Ovary (tissue), 9 donors: ENCODE measurements around the gene PMM2. TPM values are rescaled to one million over a fixed set of nuclear protein-coding genes. Genes with fewer than 3 reads are reported as not detected.
A peak's percentile ranks its signal among the peaks of the same experiment; 100 is the strongest.

Experiments used
- DNase-seq, 5 donors: peaks; one replicate each; pipeline ENCODE4 v3.0.0-alpha.2; 2019 to 2020
- H3K27ac ChIP-seq, 2 donors: fragments of 200-600 bp; one replicate each; pipeline versions ENCODE4 v1.5.1 to v1.8.0; 2019 to 2022
- H3K27me3 ChIP-seq: fragments of 200-600 bp; one replicate; pipeline ENCODE4 v1.8.0; 2022
- H3K36me3 ChIP-seq: fragments of 200-600 bp; sonication (generic); one replicate; pipeline ENCODE4 v1.5.1; 2019
- H3K4me1 ChIP-seq: one replicate; pipeline ENCODE4 v1.8.1; 2013; ENCODE audit warnings: mild to moderate bottlenecking, moderate library complexity; ENCODE audit not compliant: insufficient read depth
- H3K4me3 ChIP-seq: fragments of 200-600 bp; sonication (generic); one replicate; pipeline ENCODE4 v1.5.1; 2017
- H3K9me3 ChIP-seq, 2 donors: fragments of 200-600 bp in 1 of 2; sonication (generic) in 1 of 2; one replicate each; pipeline versions ENCODE4 v1.5.1 to v1.8.1; 2013 to 2019; ENCODE audit warnings: mild to moderate bottlenecking in 1 of 2, moderate library complexity in 1 of 2
- CTCF ChIP-seq, 3 donors: fragments of 450-650 bp in 2 of 3; fragments of 200-600 bp in 1 of 3; IDR thresholded peaks; one replicate each; pipeline versions ENCODE4 v1.5.1 to v1.8.0; 2016 to 2022; ENCODE audit warnings: antibody characterized with exemption in 3 of 3, mild to moderate bottlenecking in 1 of 3
- EP300 ChIP-seq: sonication (generic); formaldehyde crosslinking; IDR thresholded peaks from one replicate; pipeline ENCODE4 v1.6.1; 2017; ENCODE audit warnings: antibody characterized with exemption
- POLR2A ChIP-seq: fragments of 450-650 bp; IDR thresholded peaks from one replicate; pipeline ENCODE4 v1.6.1; 2017; ENCODE audit warnings: antibody characterized with exemption, mild to moderate bottlenecking, moderate library complexity
- WGBS, 3 donors: extraction: QIAGEN DNeasy Blood & Tissue Kit in 1 of 3; methylation state at CpG; one replicate each; pipeline versions ENCODE4 v1.1.5 to v1.1.7; 2013 to 2017; 5-methylcytosine and 5-hydroxymethylcytosine counted together
- intact Hi-C, 4 donors: fragments of 100-400 bp; cut with DNase I; formaldehyde crosslinking; loops; one replicate each; pipeline versions ENCODE4 v1.11.0 to v1.15.1; 2022 to 2023
- polyA plus RNA-seq, 2 donors: library from polyadenylated mRNA; stranded (reverse); fragments of 200-250 nt in 1 of 2; fragments of 350-450 nt in 1 of 2; fragmentation: Illumina TruSeq in 1 of 2; extraction: RNeasy Lipid Tissue Mini Kit (QIAGEN cat#74804) in 1 of 2; gene quantifications; one replicate each; pipeline ENCODE4 v1.2.3, GENCODE V29; 2013 to 2014
- total RNA-seq, 7 donors: library from RNA; depleted of rRNA in 2 of 7; stranded (reverse); fragments of >200 nt in 2 of 7; fragmentation: NEBNext Ultra II Directional in 3 of 7; extraction: Animal tissue kit (Norgen Biotek cat#: 25700) in 3 of 7; gene quantifications; one replicate each; pipeline versions ENCODE4 v1.1.0 to v1.2.4, GENCODE V29; 2016 to 2023
- donor health status: DM: no; HTN: no; CAD: no; lungs with moderate emphysema.
- donor health status: DM: no; HTN: no; CAD: no.
- donor health status: Bipolar disorder and iron deficiency.
- donor health status: DM: yes; HTN: yes; CAD: no.
- donor health status: DM: no; HTN: no; CAD: no.
- donor health status: DM: yes; HTN: yes; CAD: no.

Gene PMM2
- total and polyA plus RNA-seq, 9 donors: 9.6 to 38.6 (median 23.1) TPM

GRCh38 chr16:8854298-8854948 lies 56.8 kb downstream of the PMM2 start:
- intact Hi-C loops: no loop called here
- Histone ChIP-seq H3K4me3 (no peak overlapping the region), H3K27me3 (no peaks in the 10 kb centered on the region), H3K27ac (no peak overlapping the region), H3K36me3 (no peaks in the 10 kb centered on the region), H3K4me1 (peaks cover 10% of the 10 kb centered on the region), H3K9me3 (no peaks in the 10 kb centered on the region)
- peak in 1 of 5 donors; percentile 34 for DNase-seq
- TF ChIP-seq POLR2A (no peak), EP300 (no peak), CTCF (IDR thresholded peaks at IDR 0.05) (no peak)
- 84 to 89% (median 89%) methylated on average over 9 of the region's 9 CpGs for WGBS, 3 donors

DNA sequence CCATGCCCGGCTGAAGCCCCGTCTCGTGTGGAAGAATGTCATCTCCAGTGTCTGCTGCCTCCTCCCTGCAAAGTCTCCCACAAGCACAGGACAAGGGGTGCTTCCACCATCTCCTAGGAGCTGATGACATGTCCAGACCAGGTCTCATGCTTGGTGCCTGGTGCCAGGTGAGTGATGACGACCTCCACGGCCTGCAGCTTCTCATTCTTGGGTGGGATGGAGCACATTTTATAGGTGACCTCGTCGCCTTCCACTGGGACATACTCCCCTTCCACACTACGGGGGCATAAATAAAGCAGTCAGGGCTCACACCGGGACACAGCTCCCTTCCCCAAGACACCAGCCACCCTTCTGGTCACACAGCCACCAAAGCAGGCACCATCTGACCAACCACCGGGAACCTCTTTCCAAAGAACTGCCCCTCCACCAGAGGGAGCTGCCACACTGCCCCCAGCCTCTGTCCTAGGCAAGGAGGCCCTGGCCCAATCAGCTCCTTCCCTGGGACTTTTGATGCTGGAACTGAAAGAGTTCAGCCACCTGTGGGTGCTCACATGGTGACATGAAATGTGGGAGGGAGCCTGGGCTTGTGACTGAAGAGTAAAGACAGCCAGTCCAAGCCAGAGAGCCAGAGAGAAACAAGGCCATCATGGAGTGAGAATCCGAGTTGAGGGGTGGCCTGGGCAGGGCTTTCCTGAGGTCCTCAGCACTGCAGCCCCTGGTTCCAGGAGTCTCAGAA lies 57.6 kb downstream of the PMM2 start:
- 90 to 92% (median 91%) methylated on average over 11 of the region's 11 CpGs for WGBS, 3 donors
- H3K9me3 ChIP-seq: no peaks in the 10 kb centered on the region
- H3K27ac ChIP-seq: no peak overlapping the region
- TF ChIP-seq POLR2A (no peak), EP300 (no peak)
- H3K27me3 ChIP-seq: no peaks in the 10 kb centered on the region
- H3K4me3 ChIP-seq: no peak overlapping the region
- peaks cover 9% of the 10 kb centered on the region for H3K4me1 ChIP-seq
- H3K36me3 ChIP-seq: no peaks in the 10 kb centered on the region
- DNase-seq: peak in 1 of 5 donors; percentile 23
- intact Hi-C loops: no loop called here

DNA sequence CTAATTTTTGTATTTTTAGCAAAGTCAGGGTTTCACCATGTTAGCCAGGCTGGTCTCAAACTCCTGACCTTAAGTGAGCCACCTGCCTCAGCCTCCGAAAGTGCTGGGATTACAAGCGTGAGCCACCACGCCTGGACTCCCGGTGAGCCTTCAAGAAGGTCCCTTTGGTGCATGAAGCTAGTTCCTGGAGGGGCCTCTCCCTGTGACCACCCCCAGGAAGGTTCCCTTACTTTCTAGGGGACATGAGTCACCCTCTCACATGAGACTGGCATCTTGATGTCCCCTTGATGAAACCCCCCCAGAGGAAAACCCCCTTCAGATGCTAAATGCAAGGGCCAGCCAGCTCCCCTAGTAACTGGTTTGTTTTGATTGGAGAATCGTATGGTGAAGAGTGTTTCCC lies 58.3 kb downstream of the PMM2 start:
- Histone ChIP-seq H3K4me3 (no peak overlapping the region), H3K27ac (no peak overlapping the region), H3K27me3 (no peaks in the 10 kb centered on the region), H3K36me3 (no peaks in the 10 kb centered on the region), H3K9me3 (no peaks in the 10 kb centered on the region), H3K4me1 (peaks cover 11% of the 10 kb centered on the region)
- intact Hi-C loops: no loop called here
- 58 to 67% (median 64%) methylated on average over 5 of the region's 5 CpGs for WGBS, 3 donors
- peak in 1 of 5 donors; percentile 4 for DNase-seq
- no peak for TF ChIP-seq POLR2A
- no peak for TF ChIP-seq CTCF (IDR thresholded peaks at IDR 0.05)
- no peak for TF ChIP-seq EP300

DNA sequence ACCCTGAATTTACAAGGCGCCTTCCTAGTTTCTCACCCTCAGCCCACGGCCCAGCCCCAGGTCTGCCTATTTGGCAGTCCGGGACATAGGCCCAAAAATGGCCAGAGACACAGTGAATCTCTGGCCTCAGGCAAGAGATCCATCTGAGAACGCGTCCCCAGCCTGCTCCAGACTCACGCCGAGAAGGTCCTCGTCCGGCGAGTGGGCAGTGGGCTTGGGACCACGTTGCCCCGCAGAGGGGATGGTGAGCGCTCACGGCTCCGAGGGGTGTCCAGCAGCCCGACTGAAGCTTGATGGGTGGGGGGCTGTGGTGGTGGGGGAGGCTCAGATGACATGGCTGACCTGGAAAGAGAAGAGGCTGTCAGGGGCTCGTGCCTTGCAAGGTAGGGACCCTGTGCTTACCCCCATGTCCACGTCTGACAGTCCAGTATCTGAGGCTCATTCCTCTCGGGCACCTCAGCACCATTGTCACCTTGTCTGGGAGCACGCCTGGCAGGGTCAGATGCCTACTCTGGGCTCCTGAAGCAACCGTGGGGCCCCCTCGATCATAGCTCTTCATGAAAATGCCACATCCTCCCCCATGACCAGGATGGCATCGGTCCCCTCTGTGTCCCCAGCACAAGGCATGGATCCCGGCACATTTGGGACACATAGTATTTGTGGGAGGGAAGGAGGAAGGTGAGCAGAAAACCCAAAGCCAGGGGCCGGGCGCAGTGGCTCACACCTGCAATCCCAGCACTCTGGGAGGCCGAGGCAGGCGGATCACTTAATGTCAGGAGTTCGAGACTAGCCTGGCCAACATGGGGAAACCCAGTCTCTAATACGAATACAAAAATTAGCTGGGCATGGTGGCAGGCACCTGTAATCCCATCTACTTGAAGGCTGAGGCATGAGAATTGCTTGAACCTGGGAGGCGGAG lies 61.6 kb downstream of the PMM2 start:
- intact Hi-C loops: no loop called here
- no peaks in the 10 kb centered on the region for H3K27me3 ChIP-seq
- H3K9me3 ChIP-seq: no peaks in the 10 kb centered on the region
- H3K27ac ChIP-seq: peak overlapping the region in 1 of 2 donors; percentile 46
- H3K4me1 ChIP-seq: peaks cover 19% of the 10 kb centered on the region
- no peak for TF ChIP-seq EP300
- TF ChIP-seq POLR2A: no peak
- TF ChIP-seq CTCF (IDR thresholded peaks at IDR 0.05): no peak
- no peak overlapping the region for H3K4me3 ChIP-seq
- DNase-seq: peak in 1 of 5 donors; percentile 28
- H3K36me3 ChIP-seq: no peaks in the 10 kb centered on the region
- 91 to 93% (median 92%) methylated on average over 31 of the region's 31 CpGs for WGBS, 3 donors
